Kidney tubule cell (primary cell): ENCODE measurements around the gene TRUB1.
"Not testable (repeated sequence)": the region's sequence is repeated elsewhere in the genome, so short reads cannot be mapped to it uniquely, and the experiment has no call there.

ENCODE experiments used
- DNase-seq: peaks from one replicate; pipeline ENCODE4 v3.0.0-alpha.2; 2018; ENCODE audit warnings: low spot score

Gene TRUB1

DNA sequence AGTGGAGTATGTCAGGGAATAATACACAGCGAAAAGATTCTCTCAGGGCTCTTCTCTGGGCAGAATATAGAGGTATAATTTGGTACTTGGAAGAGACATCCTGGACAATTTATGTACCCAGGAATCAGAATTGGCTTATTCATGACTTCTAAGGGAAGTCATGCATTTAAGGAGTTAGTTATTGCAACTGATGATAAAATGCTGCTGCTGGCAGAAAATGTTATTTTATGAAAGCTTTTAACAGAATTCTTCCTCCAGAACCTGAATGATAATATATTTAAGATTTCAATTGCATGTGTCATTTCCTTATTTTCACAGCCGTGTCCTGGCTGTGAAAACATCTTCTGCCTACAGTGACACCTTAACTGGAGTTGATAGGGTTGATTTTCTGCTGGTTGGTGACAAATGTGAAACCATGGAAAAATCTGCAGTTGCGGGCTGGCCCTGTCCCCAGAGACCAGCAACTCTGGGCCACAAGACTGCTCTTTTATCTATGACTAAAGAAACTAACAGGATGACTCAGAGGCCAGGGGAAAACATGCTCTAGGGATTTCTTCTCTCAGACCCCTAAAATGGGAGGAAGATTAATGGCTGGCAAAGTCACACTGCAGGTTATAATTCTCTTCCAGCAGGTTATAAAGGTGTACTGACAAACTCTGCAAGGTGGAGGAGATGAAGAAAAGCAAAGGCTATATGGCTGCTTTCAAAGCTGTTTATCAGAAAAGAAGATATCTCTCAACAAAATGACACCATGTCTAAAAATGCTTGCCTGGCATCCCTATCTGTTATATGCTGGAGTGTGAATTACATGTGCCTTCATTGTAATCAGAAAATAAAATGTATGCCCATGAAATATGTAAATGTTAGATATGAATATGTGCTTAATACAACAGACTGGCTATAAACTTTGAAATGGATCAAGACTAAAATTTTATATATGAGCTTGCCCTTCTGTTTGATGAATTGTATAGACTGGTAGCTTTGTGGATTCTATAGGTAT, 12.1 kb upstream of the TRUB1 start:
- peak; percentile 88 for DNase-seq

DNA sequence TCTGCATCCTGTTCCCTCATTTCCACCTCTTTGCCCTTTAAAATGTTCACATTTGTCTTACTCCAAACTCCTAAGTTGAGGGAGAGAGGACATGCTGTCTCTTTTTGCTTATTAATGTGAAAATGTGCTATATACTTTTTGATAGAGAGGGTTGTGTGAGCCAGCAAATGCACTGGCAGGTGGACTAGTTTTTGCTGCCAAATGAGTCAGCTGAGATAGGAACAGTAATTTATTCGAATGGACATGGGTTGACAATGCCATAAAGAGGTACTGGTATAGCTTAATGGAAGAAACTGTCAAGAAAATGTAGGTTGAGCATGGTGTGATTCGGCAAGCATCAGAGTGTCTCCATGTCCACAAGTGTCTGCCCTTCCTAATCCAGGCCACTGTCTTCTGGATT, 9.2 kb upstream of the TRUB1 start:
- no peak for DNase-seq

DNA sequence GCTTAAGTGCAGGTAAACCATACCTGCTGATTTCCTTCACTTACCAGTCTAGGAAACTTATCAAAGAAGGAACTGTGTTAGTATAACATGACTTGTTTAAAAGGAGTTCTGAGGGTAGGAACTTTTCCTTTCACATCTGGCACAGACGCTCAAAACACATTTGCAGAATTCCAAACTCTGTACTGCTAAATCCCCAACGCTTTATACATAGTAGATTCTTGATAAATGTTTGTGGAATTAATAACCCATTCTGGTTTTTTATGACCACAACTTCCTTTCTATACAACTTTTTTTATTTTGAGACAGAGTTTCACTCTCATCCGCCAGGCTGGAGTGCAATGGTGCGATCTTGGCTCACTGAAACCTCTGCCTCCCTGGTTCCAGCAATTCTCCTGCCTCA, 7.7 kb upstream of the TRUB1 start:
- DNase-seq, result no peak

- DNase-seq, result no peak
These were observed 6.8 kb upstream of the TRUB1 start for GRCh38 chr10:114931072-114931679.

- no peak for DNase-seq
These were observed 5.8 kb upstream of the TRUB1 start for GRCh38 chr10:114932225-114932624.

DNA sequence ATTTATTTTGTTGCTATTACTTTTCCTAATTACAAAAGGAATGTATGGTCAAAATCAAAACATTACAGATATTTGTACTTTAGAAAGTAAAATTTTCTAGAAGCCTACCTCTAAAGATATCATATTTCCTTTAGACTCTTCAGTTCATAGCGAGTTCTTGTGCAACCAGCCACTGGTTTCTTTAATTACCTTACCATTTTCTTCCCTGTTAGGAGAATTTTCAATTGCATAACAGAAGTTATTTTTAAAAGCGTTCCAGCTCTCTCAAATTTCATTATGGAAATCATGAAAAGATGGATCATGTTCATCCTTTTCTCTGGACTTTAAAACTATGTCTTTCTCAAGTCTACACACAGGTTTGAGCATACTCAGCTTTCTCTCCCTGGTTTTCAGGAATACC, 5.0 kb upstream of the TRUB1 start:
- DNase-seq, result no peak

GRCh38 chr10:114933588-114933987, 4.4 kb upstream of the TRUB1 start:
- no peak for DNase-seq

GRCh38 chr10:114933995-114934394, 4.0 kb upstream of the TRUB1 start:
- DNase-seq, result not testable (repeated sequence)

GRCh38 chr10:114938856-114939193, 830 bp downstream of the TRUB1 start:
- DNase-seq, result no peak

DNA sequence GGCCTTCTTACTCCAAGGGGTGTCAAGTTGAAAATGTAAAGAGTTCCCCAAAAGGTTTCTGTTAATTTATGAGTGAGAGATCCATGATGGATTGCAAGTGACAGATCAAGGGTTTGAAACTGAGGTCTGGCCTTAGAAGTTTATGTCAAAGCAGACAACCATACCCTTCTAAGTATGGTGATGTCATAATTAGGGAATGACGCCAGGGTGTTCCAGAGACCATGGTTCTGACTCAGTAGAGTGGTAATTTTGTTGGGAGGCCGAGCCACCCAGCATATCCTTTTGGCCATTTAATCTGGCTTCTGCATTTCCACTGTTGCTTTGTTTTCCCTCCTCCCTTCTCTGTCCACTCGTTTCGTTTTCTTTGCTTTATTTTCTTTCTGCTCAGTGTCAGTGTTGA, 2.7 kb downstream of the TRUB1 start:
- peak; percentile 30 for DNase-seq

- DNase-seq, result no peak
These were observed 5.0 kb downstream of the TRUB1 start for GRCh38 chr10:114943000-114943399.

GRCh38 chr10:114953047-114953446, 15.1 kb downstream of the TRUB1 start:
- no peak for DNase-seq

- no peak for DNase-seq
These were observed 18.0 kb downstream of the TRUB1 start for GRCh38 chr10:114955984-114956383.

DNA sequence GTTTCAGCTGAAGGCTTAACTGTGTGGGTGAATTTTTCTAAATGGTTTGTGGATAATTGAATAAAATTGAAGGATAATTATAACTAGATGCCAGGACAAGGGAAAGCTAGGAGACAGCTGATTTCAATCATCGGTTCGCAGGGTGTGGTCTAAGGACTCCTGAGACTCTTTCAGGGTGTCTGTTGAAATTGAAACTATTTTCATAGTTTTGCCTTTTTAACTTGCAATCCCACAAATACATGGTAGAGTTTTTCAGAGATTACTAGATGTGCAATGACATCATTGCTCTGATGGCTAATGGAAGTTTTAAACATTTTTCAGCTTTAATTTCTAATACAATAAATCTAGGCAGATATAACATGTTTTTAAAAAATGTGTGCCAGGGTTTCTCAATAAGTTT, 18.5 kb downstream of the TRUB1 start:
- no peak for DNase-seq

GRCh38 chr10:114957122-114957521, 19.1 kb downstream of the TRUB1 start:
- no peak for DNase-seq

GRCh38 chr10:114957673-114958072, 19.7 kb downstream of the TRUB1 start:
- DNase-seq, result peak; percentile 5

DNA sequence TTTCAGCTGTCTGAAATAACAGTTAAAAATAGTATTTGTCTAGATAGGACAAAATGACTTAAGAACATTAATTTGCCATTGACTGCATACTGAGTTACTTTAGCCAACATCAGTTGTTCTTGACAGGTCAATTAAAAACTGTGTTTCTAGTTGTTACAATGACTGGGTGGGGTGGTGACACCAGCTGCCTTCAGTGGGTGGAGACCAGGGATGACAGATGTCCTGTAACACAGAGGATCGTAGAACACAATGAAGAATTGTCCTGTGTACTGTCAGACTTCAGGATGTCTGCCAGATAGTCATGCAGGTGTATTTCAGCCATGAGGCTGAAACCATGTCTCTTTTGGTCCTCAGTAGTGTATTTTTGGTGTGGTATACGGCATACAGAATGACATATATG, 24.4 kb downstream of the TRUB1 start:
- no peak for DNase-seq

GRCh38 chr10:114963908-114964307, 25.9 kb downstream of the TRUB1 start:
- no peak for DNase-seq

- peak; percentile 4 for DNase-seq
These were observed 29.1 kb downstream of the TRUB1 start for GRCh38 chr10:114967071-114967470.

DNA sequence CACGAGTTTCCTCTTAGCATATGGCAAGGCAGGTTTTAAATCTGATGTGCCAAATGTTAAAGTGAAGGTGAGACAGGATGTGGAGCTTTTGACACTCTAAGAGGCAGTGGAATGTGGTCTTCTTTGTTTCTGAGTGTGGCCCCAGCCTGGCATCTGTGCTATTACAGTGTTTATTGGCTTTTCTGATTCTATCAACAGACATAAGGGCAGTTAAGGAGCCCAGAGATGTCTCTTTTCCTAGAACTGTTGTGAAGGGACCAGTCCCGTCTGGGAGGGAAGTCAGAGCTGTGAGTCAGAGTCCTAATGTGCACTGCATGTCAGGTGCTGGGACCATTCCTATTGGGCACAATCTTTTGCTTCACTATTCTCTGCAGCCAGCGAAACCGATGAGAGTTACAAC, 32.5 kb downstream of the TRUB1 start:
- peak; percentile 16 for DNase-seq

GRCh38 chr10:114973306-114973705, 35.3 kb downstream of the TRUB1 start:
- DNase-seq, result no peak

- DNase-seq, result no peak
These were observed 36.0 kb downstream of the TRUB1 start for GRCh38 chr10:114973997-114974396.

GRCh38 chr10:114974625-114975024, 36.6 kb downstream of the TRUB1 start:
- no peak for DNase-seq

- DNase-seq, result no peak
These were observed 37.1 kb downstream of the TRUB1 start for GRCh38 chr10:114975091-114975490.
